ENCODE results near the gene DOC2A.

Gene DOC2A

GRCh38 chr16:29984764-29985147 lies 26.1 kb downstream of the DOC2A start:
- H3K4me3 ChIP-seq = no peak overlapping the region
- H3K4me1 ChIP-seq = no peaks in the 10 kb centered on the region
- H3K27me3 ChIP-seq = no peaks in the 10 kb centered on the region
- intact Hi-C loops (cut with DNase I; ENCODE audit: low total_unique reads) = no loop called here
- DNase-seq = no peak
- no peak overlapping the region for H3K27ac ChIP-seq
- H3K36me3 ChIP-seq = peaks cover 85 to 100% (median 99%) of the 10 kb centered on the region in 3 donors
- no peaks in the 10 kb centered on the region for H3K9me3 ChIP-seq
- TF ChIP-seq CTCF (IDR thresholded peaks at IDR 0.05) = no peak

GRCh38 chr16:29984137-29984763 lies 26.6 kb downstream of the DOC2A start:
- DNase-seq = no peak
- TF ChIP-seq CTCF (IDR thresholded peaks at IDR 0.05) = no peak
- intact Hi-C loops (cut with DNase I; ENCODE audit: low total_unique reads) = no loop called here
- H3K36me3 ChIP-seq = peaks cover 90 to 100% (median 99%) of the 10 kb centered on the region in 3 donors
- no peaks in the 10 kb centered on the region for H3K27me3 ChIP-seq
- H3K27ac ChIP-seq = no peak overlapping the region
- H3K4me3 ChIP-seq = no peak overlapping the region
- no peaks in the 10 kb centered on the region for H3K9me3 ChIP-seq
- H3K4me1 ChIP-seq = no peaks in the 10 kb centered on the region

DNA sequence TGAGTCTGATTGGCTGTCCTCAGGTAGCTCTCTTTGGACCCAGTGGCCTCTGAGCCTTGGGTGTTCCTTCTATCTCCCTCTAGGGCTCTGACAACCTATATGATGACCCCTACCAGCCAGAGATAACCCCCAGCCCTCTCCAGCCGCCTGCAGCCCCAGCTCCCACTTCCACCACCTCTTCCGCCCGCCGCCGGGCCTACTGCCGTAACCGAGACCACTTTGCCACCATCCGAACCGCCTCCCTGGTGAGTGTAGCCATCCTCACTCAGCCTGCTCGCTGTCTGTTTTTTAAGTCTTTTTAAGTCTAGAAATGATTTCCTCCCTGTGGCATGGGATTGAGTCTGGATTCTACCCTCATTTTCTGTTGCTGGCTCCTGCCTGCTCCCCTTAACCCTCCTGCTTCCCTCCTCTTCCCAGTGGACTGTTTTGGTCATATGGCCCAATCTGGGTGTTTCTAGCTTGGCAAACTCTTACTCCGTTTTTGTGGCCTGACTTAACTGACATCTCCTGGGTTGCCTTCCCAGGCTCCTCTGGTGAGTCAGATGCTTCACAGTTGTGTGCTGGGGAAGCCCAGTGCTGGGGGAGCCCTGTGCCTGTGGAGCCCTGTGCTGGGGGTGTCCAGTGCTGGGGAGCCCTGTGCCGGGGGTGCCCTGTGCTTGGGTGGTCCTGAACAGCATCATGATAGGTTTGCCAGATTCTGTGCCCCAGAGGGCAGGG lies 27.2 kb downstream of the DOC2A start:
- H3K27me3 ChIP-seq = no peaks in the 10 kb centered on the region
- H3K4me1 ChIP-seq = no peaks in the 10 kb centered on the region
- no peak for TF ChIP-seq CTCF (IDR thresholded peaks at IDR 0.05)
- intact Hi-C loops (cut with DNase I; ENCODE audit: low total_unique reads) = no loop called here
- no peak overlapping the region for H3K27ac ChIP-seq
- no peaks in the 10 kb centered on the region for H3K9me3 ChIP-seq
- H3K4me3 ChIP-seq = no peak overlapping the region
- H3K36me3 ChIP-seq = peaks cover 96 to 100% (median 100%) of the 10 kb centered on the region in 3 donors
- DNase-seq = no peak

DNA sequence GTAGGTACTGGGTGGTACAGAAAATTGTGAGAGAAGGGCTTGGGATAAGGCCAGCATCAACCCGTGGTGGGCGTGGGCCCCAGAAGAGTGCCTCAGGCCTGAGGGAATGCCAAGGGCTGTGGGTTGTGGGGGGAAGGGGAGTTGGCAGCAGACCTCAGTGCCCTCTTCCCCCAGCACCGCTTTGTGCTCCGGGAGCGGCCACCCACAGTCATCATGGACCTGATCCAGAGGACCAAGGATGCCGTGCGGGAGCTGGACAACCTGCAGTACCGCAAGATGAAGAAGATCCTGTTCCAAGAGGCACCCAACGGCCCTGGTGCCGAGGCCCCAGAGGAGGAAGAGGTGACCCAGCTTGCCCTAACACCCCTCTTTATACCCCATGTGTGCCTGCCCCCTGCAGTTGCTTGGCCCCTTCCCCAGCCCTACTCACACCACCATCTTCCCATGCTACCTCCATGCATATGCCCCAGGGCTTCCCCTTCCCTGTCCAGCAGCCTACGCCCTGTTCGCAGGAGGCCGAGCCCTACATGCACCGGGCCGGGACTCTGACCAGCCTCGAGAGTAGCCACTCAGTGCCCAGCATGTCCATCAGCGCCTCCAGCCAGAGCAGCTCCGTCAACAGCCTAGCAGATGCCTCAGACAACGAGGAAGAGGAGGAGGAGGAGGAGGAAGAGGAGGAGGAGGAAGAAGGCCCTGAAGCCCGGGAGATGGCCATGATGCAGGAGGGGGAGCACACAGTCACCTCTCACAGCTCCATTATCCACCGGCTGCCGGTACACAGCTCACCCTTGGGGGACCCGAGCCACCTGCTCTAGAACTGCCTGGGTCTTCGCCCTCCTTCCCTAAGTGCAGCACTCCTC lies 28.0 kb downstream of the DOC2A start:
- H3K9me3 ChIP-seq = no peaks in the 10 kb centered on the region
- peaks cover 93 to 100% (median 100%) of the 10 kb centered on the region in 3 donors for H3K36me3 ChIP-seq
- no peak for DNase-seq
- H3K27ac ChIP-seq = no peak overlapping the region
- H3K4me3 ChIP-seq = no peak overlapping the region
- H3K4me1 ChIP-seq = no peaks in the 10 kb centered on the region
- TF ChIP-seq CTCF (IDR thresholded peaks at IDR 0.05) = no peak
- no peaks in the 10 kb centered on the region for H3K27me3 ChIP-seq
- intact Hi-C loops (cut with DNase I; ENCODE audit: low total_unique reads) = no loop called here

GRCh38 chr16:29978564-29979270 lies 32.1 kb downstream of the DOC2A start:
- DNase-seq = no peak
- H3K4me3 ChIP-seq = no peak overlapping the region
- no peak overlapping the region for H3K27ac ChIP-seq
- no peak for TF ChIP-seq CTCF (IDR thresholded peaks at IDR 0.05)
- intact Hi-C loops (cut with DNase I; ENCODE audit: low total_unique reads) = no loop called here
- H3K27me3 ChIP-seq = no peaks in the 10 kb centered on the region
- H3K36me3 ChIP-seq = peaks cover 53 to 64% (median 61%) of the 10 kb centered on the region in 3 donors
- H3K9me3 ChIP-seq = no peaks in the 10 kb centered on the region
- H3K4me1 ChIP-seq = peaks cover 0 to 35% (median 26%) of the 10 kb centered on the region in 4 donors

Measured in tibial artery (tissue), 4 donors.